Measurements from ENCODE around the gene KIAA0408.
"Not testable (repeated sequence)": the region's sequence is repeated elsewhere in the genome, so short reads cannot be mapped to it uniquely, and the experiment has no call there.

The KIAA0408 gene

DNA sequence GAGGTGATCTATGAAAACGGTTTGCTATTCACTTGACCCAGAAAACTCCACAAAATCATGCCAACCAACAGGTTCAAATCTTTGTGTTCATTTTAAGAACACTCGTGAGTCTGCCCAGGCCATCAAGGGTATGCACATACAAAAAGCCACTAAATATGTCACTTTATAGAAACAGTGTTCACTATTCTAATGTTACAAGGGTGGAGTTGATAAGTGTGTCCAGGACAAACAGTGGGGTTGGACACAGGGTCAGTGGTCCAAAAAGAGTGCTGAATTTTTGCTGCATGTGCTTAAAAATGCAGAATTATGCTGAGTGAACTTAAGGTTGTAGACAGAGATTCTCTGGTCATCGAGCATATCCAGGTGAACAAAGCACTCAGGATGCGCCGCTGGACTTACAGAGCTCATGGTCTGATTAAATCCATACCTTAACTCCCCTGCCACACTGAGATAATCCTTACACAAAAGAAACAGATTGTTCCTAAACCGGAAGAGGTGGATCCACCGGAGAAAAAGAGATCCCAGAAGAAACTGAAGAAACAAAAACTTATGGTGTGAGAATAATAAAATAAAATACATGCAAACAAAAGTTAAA lies 23.5 kb downstream of the KIAA0408 start:
- TF ChIP-seq, protein P1, sequence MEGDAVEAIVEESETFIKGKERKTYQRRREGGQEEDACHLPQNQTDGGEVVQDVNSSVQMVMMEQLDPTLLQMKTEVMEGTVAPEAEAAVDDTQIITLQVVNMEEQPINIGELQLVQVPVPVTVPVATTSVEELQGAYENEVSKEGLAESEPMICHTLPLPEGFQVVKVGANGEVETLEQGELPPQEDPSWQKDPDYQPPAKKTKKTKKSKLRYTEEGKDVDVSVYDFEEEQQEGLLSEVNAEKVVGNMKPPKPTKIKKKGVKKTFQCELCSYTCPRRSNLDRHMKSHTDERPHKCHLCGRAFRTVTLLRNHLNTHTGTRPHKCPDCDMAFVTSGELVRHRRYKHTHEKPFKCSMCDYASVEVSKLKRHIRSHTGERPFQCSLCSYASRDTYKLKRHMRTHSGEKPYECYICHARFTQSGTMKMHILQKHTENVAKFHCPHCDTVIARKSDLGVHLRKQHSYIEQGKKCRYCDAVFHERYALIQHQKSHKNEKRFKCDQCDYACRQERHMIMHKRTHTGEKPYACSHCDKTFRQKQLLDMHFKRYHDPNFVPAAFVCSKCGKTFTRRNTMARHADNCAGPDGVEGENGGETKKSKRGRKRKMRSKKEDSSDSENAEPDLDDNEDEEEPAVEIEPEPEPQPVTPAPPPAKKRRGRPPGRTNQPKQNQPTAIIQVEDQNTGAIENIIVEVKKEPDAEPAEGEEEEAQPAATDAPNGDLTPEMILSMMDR (IDR thresholded peaks at IDR 0.05), result no peak
- H3K27me3 ChIP-seq, result no peaks in the 10 kb centered on the region
- H3K36me3 ChIP-seq, result no peaks in the 10 kb centered on the region
- no peak overlapping the region for H3K4me3 ChIP-seq (ENCODE audit: low read depth in 1 of 2, low read length in 1 of 2)
- H3K27ac ChIP-seq, result no peak overlapping the region
- no peaks in the 10 kb centered on the region for H3K9me3 ChIP-seq
- no peaks in the 10 kb centered on the region for H3K4me1 ChIP-seq (ENCODE audit: control insufficient read depth in 1 of 2, insufficient read depth in 1 of 2, low read depth in 1 of 2, low read length in 1 of 2)

DNA sequence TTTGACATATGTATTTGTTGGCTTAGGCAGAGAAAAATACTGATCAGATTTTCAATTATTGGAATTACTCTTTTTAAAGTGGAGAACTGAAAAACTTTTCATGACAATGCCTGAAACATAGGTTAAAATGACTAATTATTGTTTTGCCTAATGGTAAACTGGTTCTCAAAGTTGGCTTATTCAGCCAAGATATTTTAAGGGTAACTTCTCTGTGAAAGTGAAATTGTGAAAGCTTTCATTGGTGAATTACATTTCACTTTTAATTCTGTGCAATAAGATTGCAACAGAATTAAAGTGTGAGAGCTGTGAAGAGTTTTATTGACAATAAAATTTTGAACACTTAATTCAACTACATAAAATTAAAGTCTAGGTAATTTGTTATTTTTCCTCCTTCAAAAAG lies 24.5 kb downstream of the KIAA0408 start:
- TF ChIP-seq, protein P1 (IDR thresholded peaks at IDR 0.05), result no peak
- Histone ChIP-seq H3K36me3 (no peaks in the 10 kb centered on the region), H3K4me1 (ENCODE audit: control insufficient read depth in 1 of 2, insufficient read depth in 1 of 2, low read depth in 1 of 2, low read length in 1 of 2) (no peaks in the 10 kb centered on the region), H3K4me3 (ENCODE audit: low read depth in 1 of 2, low read length in 1 of 2) (no peak overlapping the region), H3K27me3 (no peaks in the 10 kb centered on the region), H3K9me3 (no peaks in the 10 kb centered on the region), H3K27ac (no peak overlapping the region)

DNA sequence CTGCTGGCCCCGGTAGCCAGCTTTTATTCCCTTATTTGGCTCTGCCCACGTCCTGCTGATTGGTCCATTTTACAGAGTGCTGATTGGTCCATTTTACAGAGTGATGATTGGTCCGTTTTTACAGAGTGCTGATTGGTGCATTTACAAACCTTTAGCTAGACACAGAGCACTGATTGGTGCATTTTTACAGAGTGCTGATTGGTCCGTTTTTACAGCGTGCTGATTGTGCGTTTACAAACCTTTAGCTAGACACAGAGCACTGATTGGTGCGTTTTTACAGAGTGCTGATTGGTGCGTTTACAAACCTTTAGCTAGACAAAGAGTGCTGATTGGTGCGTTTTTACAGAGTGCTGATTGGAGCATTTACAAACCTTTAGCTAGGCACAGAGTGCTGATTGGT lies 30.6 kb downstream of the KIAA0408 start:
- H3K27me3 ChIP-seq; H3K36me3 ChIP-seq; H3K9me3 ChIP-seq; H3K27ac ChIP-seq; H3K4me1 ChIP-seq (ENCODE audit: control insufficient read depth in 1 of 2, insufficient read depth in 1 of 2, low read depth in 1 of 2, low read length in 1 of 2); H3K4me3 ChIP-seq (ENCODE audit: low read depth in 1 of 2, low read length in 1 of 2): not testable (repeated sequence)

DNA sequence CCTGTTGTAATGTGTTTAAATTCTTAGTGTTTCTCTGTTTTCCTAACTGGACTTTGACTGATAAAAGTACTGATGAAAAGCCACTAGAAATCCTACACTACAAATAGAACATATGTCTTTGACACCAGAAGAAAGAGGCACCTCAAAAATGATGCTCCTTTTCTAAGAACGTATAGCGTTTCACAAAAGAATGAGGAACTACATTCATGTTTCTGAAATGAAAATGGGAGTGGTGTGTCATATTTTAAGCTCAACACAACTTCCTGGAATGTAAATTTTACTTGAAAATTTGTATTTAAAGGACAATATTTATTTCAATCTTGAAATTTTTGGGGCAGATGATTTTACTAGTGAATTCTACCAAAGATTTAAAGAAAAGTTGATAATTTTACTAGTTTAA lies 35.3 kb downstream of the KIAA0408 start:
- H3K4me3 ChIP-seq (ENCODE audit: low read depth in 1 of 2, low read length in 1 of 2), result no peak overlapping the region
- TF ChIP-seq, protein P1 (IDR thresholded peaks at IDR 0.05), result no peak
- no peak overlapping the region for H3K27ac ChIP-seq
- no peaks in the 10 kb centered on the region for H3K9me3 ChIP-seq
- H3K27me3 ChIP-seq, result no peaks in the 10 kb centered on the region
- H3K36me3 ChIP-seq, result no peaks in the 10 kb centered on the region
- no peaks in the 10 kb centered on the region for H3K4me1 ChIP-seq (ENCODE audit: control insufficient read depth in 1 of 2, insufficient read depth in 1 of 2, low read depth in 1 of 2, low read length in 1 of 2)

DNA sequence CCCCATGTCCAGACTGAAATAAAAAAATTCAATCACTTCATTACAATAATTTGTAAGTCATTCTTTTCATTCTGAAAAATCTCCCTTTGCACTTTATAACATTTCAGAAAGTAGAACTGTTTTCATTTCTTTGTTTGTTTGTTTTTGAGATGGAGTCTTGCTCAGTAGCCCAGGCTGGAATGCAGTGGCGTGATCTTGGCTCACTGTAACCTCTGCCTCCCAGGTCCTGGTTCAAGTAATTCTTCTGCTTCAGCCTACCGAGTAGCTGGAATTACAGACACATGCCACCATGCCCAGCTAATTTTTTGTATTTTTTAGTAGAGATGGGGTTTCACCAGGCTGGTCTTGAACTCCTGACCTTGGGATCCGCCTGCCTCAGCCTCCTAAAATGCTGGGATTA lies 38.0 kb downstream of the KIAA0408 start:
- not testable (repeated sequence) for H3K27ac ChIP-seq; H3K36me3 ChIP-seq; H3K27me3 ChIP-seq; H3K9me3 ChIP-seq; H3K4me1 ChIP-seq (ENCODE audit: control insufficient read depth in 1 of 2, insufficient read depth in 1 of 2, low read depth in 1 of 2, low read length in 1 of 2); H3K4me3 ChIP-seq (ENCODE audit: low read depth in 1 of 2, low read length in 1 of 2)

DNA sequence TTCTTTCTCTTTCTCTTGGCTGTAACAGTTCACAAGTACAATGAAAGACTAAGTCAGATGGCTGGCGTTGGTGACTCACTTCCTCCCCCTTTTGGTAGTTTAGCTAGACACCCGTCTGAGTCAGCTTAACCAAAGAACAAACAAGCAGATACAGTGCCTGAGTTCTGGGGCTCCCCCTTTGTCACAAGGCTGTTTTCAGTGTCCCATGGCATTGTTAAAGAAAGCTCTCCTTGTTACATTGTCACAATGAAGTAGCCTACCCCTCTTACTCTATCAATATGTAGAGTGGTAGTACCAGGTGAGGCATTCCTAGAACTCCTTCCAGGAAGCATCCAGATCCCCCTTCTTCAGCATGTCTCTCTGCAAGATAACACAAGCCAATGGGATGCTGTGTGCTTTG lies 38.6 kb downstream of the KIAA0408 start:
- Histone ChIP-seq H3K27me3 (no peaks in the 10 kb centered on the region), H3K4me3 (ENCODE audit: low read depth in 1 of 2, low read length in 1 of 2) (no peak overlapping the region), H3K9me3 (no peaks in the 10 kb centered on the region), H3K4me1 (ENCODE audit: control insufficient read depth in 1 of 2, insufficient read depth in 1 of 2, low read depth in 1 of 2, low read length in 1 of 2) (no peaks in the 10 kb centered on the region), H3K36me3 (no peaks in the 10 kb centered on the region), H3K27ac (no peak overlapping the region)
- TF ChIP-seq, protein P1 (IDR thresholded peaks at IDR 0.05), result peak; percentile 8

DNA sequence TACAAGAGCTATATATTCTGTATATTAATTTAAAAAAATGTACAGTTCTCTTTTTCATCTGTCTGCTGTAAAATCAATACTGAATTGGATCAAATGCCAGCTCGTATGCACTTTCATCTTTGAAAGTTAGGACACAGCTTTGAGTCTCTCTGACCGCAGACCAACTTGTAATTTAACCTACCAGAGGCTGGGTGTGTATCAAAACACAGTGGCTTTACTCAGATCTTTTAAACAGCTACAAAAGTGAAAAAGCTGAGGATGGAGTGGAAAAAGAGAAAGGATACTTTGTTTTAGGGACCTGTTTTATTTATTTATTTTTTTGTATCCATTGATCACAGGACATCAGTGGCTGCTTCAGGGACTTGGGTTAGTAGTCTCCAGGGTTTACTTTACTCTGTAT lies 44.1 kb downstream of the KIAA0408 start:
- Histone ChIP-seq H3K9me3 (no peaks in the 10 kb centered on the region), H3K4me1 (ENCODE audit: control insufficient read depth in 1 of 2, insufficient read depth in 1 of 2, low read depth in 1 of 2, low read length in 1 of 2) (no peaks in the 10 kb centered on the region), H3K4me3 (ENCODE audit: low read depth in 1 of 2, low read length in 1 of 2) (no peak overlapping the region), H3K27ac (no peak overlapping the region), H3K27me3 (no peaks in the 10 kb centered on the region), H3K36me3 (no peaks in the 10 kb centered on the region)
- TF ChIP-seq, protein P1 (IDR thresholded peaks at IDR 0.05), result no peak

DNA sequence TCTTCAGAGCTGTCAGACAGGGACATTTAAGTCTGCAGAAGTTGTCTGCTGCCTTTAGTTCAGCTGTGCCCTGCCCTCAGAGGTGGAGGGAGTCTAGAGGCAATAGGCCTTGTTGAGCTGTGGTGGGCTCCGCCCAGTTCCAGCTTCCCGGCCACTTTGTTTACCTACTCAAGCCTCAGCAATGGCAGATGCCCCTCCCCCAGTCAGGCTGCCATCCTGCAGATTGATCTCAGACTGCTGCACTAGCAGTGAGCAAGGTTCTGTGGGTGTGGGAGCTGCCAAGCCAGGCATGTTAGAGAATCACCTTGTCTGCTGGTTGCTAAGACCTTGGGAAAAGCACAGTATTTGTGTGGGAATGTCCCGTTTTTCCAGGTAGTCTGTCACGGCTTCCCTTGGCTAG lies 46.1 kb downstream of the KIAA0408 start:
- H3K4me1 ChIP-seq (ENCODE audit: control insufficient read depth in 1 of 2, insufficient read depth in 1 of 2, low read depth in 1 of 2, low read length in 1 of 2); H3K9me3 ChIP-seq; H3K36me3 ChIP-seq; H3K4me3 ChIP-seq (ENCODE audit: low read depth in 1 of 2, low read length in 1 of 2); H3K27me3 ChIP-seq; H3K27ac ChIP-seq: not testable (repeated sequence)

DNA sequence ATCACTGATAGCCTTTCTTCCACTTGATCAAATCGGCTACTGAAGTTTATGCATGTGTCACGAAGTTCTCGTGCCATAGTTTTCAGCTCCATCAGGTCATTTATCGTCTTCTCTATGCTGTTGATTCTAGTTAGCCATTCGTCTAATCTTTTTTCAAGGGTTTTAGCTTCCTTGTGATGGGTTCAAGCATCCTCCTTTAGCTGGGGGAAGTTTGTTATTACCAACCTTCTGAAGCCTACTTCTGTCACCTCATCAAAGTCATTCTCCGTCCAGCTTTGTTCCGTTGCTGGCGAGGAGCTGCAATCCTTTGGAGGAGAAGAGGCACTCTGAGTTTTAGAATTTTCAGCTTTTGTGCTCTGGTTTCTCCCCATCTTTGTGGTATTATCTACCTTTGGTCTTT lies 47.2 kb downstream of the KIAA0408 start:
- H3K27me3 ChIP-seq; H3K4me1 ChIP-seq (ENCODE audit: control insufficient read depth in 1 of 2, insufficient read depth in 1 of 2, low read depth in 1 of 2, low read length in 1 of 2); H3K4me3 ChIP-seq (ENCODE audit: low read depth in 1 of 2, low read length in 1 of 2); H3K36me3 ChIP-seq; H3K9me3 ChIP-seq; H3K27ac ChIP-seq: not testable (repeated sequence)
